Keratinocyte (primary cell): ENCODE measurements around the gene IHH.

Source experiments
- EZH2 ChIP-seq: IDR thresholded peaks from one replicate; pipeline ENCODE4 v1.6.1; 2012; ENCODE audit warnings: inconsistent platforms, mild to moderate bottlenecking, low read length, moderate library complexity
- TF ChIP-seq, protein P1 (sequence below), 3 experiments: IDR thresholded peaks in 1 of 3; conservative IDR thresholded peaks in 1 of 3; optimal IDR thresholded peaks in 1 of 3; 2 replicates in 2 of 3; 3 replicates in 1 of 3; pipeline versions ENCODE3 to v1.5.1; 2011; ENCODE audit warnings: low read length in 3 of 3, mild to moderate bottlenecking in 3 of 3, moderate library complexity in 2 of 3, control low read depth in 1 of 3, inconsistent platforms in 1 of 3; ENCODE audit not compliant: insufficient read depth in 2 of 3; ENCODE audit errors: extremely low read depth in 1 of 3

- no peak for TF ChIP-seq EZH2
- TF ChIP-seq, protein P1, sequence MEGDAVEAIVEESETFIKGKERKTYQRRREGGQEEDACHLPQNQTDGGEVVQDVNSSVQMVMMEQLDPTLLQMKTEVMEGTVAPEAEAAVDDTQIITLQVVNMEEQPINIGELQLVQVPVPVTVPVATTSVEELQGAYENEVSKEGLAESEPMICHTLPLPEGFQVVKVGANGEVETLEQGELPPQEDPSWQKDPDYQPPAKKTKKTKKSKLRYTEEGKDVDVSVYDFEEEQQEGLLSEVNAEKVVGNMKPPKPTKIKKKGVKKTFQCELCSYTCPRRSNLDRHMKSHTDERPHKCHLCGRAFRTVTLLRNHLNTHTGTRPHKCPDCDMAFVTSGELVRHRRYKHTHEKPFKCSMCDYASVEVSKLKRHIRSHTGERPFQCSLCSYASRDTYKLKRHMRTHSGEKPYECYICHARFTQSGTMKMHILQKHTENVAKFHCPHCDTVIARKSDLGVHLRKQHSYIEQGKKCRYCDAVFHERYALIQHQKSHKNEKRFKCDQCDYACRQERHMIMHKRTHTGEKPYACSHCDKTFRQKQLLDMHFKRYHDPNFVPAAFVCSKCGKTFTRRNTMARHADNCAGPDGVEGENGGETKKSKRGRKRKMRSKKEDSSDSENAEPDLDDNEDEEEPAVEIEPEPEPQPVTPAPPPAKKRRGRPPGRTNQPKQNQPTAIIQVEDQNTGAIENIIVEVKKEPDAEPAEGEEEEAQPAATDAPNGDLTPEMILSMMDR (optimal IDR thresholded peaks at IDR 0.05 in 1 of 3, IDR thresholded peaks at IDR 0.05 in 1 of 3, conservative IDR thresholded peaks at IDR 0.05 in 1 of 3; ENCODE audit: extremely low read depth in 1 of 3, insufficient read depth in 2 of 3, low read length in 3 of 3), result no peak
Observed at GRCh38 chr2:219032051-219032745, 28.5 kb downstream of the IHH start.
